IPS-NIHi7 (cell line): ENCODE measurements around the gene CRYGS.
"Not testable (repeated sequence)": the region's sequence is repeated elsewhere in the genome, so short reads cannot be mapped to it uniquely, and the experiment has no call there.

Source experiments
- DNase-seq: peaks from one replicate; pipeline ENCODE4 v3.0.0; 2012; ENCODE audit warnings: mixed read lengths; ENCODE audit errors: extremely low spot score

The CRYGS gene

DNA sequence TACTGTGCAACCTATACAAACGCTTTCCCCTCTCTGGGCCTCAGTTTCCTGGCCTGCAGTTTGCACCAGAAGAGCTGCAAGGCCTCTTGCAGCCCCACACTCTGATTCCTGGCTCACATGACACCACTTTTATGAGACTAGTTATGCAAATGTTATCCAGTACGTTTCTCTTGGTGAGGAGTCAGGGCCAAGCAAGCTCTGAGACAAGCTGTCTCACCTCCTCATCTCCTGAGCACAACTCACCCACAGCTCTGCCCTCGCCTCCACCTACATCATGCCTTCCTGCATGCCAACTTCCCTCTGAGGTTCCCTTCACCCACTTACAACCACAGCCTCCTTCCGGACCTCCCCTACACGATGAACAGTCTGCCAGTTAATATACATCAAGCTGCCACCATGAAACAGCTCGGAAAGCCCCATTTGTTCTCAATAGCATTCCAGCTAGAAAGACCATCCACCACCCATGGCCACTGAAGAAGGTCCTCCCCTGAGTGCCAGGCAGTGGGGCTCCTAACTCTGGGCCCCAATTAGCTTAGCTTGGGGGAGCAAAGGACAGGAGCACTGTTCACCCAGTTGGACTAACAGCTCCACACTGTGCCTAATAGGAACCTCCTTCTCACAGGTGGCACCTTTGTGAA, 25.0 kb downstream of the CRYGS start:
- no peak for DNase-seq

DNA sequence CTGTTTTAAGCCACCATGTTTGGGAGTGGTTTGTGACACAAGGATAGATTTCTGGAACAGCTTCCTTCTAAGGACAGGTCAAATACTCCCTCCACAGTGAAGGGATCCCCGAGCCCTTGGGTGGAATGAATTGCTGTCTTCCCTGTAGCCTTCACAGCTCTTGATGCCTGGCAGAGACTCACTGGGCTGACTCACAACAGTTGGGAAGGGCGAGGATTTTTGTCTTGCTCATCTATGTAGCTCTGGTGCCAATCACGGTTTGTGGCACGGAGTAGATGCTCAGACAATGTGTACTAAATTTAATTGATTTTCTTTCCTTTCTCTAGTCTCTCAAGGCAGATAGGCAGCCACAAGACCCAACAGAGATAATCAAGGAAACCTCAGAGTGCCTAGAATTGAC, 27.0 kb downstream of the CRYGS start:
- DNase-seq: no peak

DNA sequence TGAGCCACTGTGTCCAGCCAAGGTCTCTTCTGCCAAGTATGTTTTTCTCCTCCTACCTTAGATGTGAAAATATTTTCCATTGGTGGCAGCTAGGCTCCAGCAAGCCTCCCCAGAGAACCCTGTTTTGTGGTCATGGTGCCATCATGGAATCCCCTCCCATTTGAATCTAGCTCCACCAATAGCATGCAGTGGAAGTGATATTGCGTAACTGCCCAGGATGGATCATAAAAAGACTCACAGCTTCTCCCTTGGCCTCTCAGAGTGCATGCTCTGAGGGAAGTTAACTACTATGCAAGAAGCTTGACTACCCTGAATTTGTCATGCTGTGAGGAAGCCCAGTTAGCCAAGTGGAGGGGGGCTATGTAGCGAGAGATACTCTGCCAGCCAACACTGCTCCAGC, 27.5 kb downstream of the CRYGS start:
- no peak for DNase-seq

DNA sequence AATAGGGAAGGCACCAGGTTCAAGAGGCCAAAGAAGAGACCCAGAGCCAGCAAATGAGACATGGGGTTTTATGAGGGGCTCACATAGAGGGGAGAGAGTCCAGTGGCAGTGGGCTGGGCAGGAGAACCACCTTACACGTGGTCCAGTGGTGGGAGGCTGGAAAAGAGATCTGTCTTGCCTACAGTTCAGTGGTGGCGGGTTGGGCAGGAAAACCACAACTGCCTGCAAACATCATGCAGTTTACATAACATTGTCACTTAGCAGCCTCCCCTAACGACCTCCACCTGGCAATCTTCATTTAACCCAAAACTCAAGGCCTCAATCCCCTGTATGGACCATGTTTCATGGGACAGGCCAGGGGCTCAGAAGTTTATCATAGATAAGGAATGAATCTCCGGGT, 29.1 kb downstream of the CRYGS start:
- no peak for DNase-seq

DNA sequence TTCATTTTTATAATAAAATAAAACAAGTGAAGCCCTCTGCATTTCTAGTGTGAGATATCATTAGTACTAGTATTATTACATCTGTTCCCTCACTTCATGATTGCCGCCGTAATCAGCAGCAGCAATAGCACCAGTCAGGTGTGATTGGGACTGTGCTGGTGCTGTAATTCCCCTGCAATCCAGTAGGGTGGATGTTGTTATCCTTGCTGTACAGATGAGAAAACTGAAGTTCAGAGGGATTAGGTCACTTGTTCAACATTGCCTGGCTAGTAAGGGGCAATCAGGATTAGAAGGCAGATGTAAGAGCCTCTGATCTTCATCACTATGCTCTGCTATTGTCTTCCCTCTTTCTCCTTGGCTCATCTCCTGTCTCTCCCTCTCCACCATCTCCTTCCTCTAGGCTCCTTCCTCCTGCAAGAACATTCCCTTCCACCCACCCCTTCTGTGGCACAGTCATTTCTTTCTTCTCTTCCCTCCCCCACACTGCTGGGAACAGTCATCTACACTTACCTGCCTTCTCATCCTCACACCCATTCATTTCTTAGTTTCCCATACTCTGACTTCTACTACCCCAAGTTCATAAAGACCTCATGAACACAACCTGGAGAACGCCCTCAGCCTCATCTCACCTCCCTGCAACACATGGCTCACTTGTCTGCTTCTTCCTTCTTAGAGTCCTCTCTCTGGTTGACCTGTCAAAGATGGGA, 29.7 kb downstream of the CRYGS start:
- peak; percentile 58 for DNase-seq

DNA sequence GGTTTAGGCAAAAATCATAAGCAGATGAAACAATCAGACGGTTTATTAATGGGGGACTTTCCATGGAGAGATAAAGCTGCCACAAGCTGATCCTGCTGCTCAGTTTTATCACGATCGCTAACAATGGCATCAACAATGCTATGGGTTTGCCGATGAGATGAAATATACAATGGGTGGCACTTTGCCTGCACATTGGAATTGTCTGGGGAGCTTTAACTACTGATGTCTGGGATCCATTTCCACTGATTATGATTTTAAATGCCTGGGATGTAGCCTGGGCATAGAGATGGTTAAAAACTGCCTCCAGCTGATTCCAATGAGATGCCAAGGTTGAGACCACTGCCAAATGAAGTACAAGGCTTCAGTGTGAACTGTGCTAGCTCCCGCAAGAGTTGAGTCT, 30.8 kb downstream of the CRYGS start:
- no peak for DNase-seq

DNA sequence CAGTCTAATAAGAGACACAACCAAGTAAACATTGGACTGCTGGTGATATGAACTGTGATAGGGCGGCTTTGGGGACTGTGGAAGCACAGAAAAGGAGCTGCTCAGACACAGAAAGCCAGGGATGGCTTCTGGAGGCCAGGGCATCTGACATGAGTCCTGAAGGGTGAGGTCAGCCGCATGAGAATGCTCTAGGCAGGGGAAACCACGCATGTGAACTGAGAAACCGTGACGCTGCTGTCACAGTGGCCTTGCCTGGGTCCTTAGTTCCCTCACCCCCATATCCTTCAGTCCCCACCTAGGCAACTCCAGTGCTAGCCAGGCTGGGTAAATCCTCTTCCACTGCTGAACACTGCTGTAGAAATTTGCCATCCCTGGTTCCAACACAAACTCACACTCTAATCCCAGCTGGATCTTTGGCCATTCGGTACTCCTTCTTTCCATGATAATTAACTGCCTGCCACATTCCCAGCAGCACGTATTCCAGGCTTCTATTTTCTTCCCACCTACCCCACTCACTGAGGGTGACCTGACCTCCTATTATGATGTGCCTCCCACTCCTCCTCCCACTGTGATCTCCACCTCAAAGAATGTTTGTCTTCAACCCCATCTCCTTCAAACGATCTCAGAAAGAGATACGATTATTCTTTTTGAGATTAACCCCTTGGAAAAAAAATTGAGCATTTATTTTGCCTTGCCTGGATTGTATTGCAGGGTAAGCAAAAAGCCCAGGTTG, 31.4 kb downstream of the CRYGS start:
- no peak for DNase-seq

DNA sequence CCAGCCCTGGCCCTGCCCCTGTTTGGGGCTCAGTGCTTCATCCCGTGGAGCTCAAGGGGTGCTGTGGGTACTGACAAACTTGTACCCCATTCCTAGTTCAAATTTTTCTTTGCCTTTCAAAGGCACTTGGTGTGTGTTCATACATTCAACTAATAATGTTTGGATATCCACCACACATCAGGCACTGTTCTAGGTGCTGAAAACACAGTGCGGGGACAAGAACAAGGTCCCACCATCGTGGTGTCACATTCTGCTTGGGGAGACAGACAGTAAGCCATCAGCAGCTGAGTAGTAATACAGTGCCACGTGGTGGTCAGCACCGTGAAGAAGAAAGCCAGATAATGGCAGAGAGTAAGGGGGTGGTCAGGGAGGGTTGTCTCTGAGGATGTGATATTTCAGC, 32.5 kb downstream of the CRYGS start:
- DNase-seq: no peak

DNA sequence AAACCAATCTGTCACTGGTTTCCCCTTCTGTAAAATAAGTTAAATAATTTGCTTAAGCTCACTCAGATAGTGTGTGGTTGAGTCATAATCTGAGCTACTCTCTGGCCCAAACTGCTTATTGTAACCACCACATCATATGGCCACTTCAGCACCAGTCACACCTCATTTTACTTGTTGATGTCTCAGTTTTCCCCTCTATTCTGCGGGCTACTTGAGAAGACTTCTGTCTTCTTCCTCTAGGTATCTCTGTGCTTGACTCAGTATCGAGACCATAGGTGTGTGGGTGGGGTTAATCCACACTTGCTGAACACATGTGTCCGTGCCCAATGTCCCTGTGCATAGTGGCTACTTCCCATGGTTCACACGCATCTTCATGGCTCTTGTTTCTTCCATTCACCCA, 32.9 kb downstream of the CRYGS start:
- DNase-seq: no peak

DNA sequence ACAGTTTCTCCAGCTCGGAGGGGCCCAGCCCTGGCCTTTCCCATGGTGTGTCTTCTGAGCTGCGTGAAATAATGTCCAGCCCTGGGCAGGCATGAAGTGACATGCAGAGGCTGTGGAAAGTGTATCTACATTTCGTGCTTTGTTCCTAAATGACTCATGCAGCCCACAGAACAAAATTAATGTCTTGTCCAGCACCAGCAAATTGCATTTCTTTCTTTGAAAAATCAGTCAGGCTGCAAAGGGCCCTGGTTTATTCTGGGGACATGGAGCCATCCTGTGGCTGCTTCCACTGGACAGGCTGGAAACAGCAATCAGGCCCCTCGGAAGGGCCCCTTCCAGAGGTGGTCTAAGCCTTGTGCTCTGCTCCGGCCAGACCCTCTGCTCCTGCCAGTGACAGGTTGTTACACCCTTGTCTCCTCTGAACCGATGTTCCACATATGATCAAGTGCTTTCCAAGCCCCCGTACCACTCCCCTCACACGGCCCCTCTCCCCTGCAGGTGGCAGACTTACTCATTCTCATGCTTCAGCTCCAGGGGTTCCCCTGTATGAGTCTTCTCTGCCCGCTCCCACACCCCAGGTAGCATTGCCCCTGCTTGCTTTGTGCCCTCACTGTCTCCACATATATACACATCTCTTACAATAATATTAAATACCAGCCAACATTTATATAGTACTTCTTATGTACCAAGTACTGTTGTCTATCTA, 33.7 kb downstream of the CRYGS start:
- no peak for DNase-seq

DNA sequence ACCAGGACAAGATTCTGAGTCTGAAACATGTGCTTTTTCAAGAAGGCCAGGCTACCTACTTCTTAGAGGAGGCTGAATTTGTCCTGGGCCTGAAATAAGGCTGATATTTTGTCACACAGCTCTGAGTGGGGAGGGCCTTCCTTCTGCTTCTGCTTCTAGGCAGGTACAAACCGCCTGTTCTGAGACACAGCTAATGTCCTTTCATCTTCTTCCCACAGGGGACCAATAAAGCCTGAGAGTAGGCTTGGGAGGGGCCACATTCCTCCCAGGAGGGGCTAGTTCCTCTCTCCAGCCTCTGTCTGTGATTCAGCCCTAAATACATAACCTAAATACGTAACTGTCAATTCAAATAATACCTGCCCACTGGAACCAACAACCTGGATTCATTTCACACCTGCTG, 34.8 kb downstream of the CRYGS start:
- no peak for DNase-seq

DNA sequence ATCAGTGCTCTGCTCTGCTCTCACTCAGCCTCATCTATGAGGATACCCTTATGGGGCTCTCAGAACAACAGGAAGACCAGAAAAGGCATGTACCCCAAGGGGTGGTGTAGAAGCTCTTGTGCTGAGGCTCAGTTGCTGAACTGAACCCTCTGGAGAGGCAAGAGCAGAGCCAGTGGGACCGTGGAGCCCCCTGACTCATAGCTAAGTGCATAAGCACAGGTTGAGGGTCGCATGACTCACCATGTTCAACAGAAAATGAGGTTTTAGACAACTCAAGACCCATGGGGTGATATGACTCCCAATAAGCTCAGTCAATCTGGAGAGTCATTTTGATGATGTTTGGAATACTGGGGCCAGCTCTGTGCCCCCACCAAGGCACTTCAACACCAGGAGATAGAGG, 37.3 kb downstream of the CRYGS start:
- no peak for DNase-seq

DNA sequence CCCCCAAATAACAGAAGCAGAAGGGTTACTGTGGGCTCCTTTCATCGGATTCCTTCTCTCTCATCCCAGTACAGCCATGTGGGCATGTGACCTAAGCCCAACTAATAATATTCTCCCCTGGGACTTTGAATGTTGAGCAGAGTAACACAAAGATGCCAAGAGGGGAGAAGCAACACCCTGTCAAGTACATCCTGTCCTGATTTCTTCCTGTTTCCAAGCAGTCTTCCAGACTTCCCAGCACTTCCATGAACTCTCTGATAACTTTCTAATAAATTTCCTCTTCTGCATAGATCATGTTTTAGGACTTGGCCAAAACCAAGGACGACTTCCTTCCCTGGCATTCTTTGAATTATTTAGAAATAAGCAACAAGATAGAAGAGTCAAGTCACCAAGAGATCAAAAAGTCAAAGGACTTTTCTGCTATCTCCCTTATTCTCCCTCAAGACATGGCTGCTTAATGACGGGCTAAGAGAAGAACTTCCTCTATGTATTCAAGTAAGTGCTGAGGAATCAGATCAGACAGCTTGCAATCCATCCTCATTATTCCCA, 37.9 kb downstream of the CRYGS start:
- no peak for DNase-seq

DNA sequence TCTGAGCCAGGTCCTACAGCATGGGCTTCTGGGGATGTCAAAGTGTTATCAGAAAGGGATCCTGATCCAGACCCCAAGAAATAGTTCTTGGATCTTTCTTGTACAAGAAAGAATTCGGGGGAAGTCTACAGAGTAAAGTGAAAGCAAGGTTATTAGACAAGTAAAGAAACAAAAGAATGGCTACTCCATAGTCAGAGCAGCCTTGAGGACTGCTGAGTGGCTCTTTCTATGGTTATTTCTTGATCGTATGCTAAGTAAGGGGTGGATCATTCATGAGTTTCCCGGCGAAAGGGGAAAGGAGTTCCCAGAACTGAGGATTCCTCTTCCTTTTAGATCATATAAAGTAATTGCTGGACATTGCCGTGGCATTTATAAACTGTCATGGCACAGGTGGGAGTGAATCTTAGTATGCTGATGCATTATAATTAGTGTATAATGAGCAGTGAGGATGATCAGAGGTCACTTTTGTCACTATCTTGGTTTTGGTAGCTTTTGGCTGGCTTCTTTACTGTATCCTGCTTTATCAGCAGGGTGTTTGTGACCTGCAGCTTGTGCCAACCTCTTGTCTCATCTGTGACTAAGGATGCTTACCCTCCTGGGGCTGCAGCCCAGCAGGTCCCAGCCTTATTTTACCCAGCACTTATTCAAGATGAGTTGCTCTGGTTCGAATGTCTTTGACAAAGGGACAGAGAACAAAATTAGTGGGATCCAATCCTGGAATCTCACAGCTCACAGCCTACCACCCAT, 41.0 kb downstream of the CRYGS start:
- no peak for DNase-seq

DNA sequence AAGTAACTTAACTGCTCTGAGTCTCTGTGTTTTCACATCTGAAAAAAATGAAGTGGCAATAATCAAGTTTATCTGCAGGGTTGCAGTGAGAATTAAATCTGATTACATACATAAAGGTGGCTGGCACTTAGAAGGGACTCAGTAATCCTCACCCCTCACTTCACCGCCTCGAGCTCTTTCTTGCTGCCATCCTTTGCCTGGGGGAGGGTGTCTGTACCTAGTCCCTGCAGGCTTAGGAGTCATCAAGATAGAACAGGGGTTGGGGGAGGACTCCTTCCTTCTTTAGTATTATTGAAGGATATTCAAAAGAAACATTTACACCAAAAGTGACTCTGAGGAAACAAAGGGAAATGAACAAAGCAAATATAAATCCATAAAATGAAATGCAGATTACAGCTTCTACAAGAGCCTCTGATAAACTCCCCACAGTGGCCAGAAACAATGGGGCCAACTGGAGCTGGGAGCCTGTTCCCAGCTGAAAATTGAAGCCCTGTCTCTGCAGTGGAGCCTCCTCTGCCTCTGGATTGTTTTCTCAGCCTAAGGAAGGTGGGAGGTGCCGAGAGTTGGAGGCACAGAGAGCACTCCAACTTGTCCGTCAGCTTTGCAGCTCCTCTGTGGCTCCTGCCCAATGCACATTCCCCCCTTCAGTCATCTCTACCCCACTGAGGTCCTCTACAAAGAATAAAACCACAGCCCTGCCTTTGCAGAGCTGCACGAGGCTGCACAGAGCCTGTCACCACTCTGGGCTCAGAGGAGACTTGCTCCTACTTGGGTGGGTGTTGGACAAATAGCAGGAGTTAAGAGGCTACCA, 41.8 kb downstream of the CRYGS start:
- no peak for DNase-seq

DNA sequence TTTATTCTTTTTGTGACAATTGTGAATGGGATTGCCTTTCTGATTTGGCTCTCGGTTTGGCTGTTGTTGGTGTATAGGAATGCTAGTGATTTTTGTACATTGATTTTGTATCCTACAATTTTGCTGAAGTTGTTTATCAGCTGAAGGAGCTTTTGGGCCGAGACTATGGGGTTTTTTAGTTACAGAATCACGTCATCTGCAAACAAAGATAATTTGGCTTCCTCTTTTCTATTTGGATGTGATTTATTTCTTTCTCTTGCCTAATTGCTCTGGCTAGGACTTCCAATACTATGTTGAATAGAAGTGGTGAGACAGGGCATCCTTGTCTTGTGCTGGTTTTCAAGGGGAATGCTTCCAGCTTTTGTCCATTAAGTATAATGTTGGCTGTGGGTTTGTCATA, 44.2 kb downstream of the CRYGS start:
- DNase-seq: not testable (repeated sequence)

DNA sequence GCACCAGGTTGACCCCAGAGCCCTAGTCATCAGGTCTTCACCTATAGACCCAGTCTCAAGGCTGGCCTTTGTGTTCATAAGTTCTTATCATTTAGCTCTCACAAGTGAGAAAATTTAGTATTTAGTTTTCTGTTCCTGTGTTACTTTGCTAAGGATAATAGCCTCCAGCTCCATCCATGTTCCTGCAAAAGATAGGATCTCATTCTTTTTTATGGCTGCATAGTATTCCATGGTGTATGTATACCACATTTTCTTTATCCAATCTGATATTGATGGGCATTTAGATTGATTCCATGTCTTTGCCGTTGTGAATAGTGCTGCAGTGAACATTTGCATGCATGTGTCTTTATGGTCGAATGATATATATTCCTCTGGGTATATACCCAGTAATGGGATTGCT, 46.2 kb downstream of the CRYGS start:
- DNase-seq: not testable (repeated sequence)

DNA sequence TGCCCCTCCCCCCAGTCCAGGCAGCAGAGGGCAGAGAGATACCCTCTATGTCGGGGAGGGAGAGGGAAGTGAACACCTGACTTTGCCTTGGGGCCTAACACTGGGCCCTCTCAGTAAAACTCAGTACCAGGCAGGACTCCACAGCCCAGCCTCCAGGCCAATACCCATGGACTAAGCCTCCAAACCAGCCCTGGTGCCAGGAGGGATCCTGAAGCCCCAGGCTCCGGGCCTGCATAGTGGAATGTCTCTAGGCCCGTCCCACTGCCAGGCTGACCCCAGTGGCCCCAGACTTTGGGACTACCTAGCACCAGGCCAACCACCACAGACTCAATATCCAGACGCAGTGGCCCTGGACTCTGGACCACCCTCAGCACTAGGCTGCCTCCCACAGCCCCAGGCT, 46.6 kb downstream of the CRYGS start:
- no peak for DNase-seq

DNA sequence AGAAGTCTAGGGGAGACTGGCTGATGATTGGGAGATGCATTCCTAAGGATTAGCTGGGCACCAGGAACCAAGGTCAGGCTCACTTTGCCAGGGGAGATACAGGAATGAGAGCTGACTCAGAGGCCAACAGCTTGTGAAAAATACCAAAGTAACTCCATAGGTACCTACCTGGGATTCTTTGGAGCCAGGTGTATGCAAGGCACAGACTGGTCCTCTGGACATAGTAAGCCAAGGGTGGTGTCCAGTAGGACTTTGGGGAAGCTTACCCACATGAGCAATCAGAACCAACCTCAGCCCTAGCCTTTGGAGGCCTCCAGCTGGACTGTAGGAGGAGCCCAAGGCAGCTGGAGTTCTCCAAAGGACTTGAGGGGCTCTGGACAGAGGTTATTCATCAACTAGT, 47.5 kb downstream of the CRYGS start:
- DNase-seq: no peak

DNA sequence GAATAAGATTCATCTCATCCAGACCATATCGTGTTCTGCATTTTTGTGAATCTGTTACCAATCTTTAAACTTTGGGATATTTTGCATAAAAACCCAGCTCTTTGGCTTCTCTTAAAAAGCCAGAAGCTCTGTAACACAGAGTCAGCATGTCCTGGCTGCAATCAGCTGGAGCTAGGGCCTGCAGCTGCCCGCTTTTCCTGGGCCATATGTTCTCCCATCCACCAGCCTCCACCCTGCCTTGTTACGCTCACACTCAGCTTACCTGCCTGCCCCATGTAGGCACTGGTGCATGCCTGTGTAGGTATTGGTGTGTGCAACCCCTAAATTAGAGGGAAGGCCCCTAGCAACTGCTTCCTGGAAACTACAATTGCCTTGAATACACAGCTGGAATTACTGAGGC, 48.2 kb downstream of the CRYGS start:
- DNase-seq: no peak
